ENCODE data around the gene NDOR1.

GRCh38 chr9:137224830-137225694 is 19.6 kb downstream of the NDOR1 start, which contains the start of gene CYSRT1:
- no peak for TF ChIP-seq POLR2AphosphoS5 (IDR thresholded peaks at IDR 0.05)
- TF ChIP-seq POLR2A (IDR thresholded peaks at IDR 0.05) = no peak
- no peak for TF ChIP-seq CTCF (IDR thresholded peaks at IDR 0.05)
- no peak for TF ChIP-seq EP300 (IDR thresholded peaks at IDR 0.05; ENCODE audit: low read depth)

All from transverse colon (tissue), 4 donors.